CD4-positive, alpha-beta T cell (primary cell): ENCODE results near the gene ARL5A. TPM values are rescaled to one million over a fixed set of nuclear protein-coding genes. Genes with fewer than 3 reads are reported as not detected.
"Not testable (repeated sequence)": the region's sequence is repeated elsewhere in the genome, so short reads cannot be mapped to it uniquely, and the experiment has no call there.

Experiments
- ATAC-seq: fragments of 200-7000 bp; cut with Tn5 transposase; one replicate; pipeline ENCODE4 v1.10.0; 2022; ENCODE audit warnings: mild to moderate bottlenecking; ENCODE audit not compliant: poor library complexity
- CTCF ChIA-PET: fragments of 350-600 bp; sonication (Branson Sonifier 250); formaldehyde crosslinking; loops from one replicate; lab custom pipeline; 2021; ENCODE audit warnings: antibody characterized with exemption, inconsistent platforms; lab: Charles Lee
- POLR2A ChIA-PET: fragments of 350-600 bp; sonication (Branson Sonifier 250); formaldehyde crosslinking; loops from one replicate; lab custom pipeline; 2021; ENCODE audit warnings: antibody characterized with exemption, inconsistent platforms; lab: Charles Lee
- DNase-seq, 14 experiments: peaks; one replicate each; pipeline ENCODE4 v3.0.0-alpha.2; 2013 to 2020; ENCODE audit warnings: mixed read lengths in 2 of 14
- H3K27ac ChIP-seq, 2 donors: one replicate each; pipeline versions ENCODE4 v1.5.1 to v1.7.0; 2013; ENCODE audit warnings: low read length in 2 of 2, low read depth in 1 of 2, mild to moderate bottlenecking in 1 of 2
- H3K27me3 ChIP-seq, 2 experiments: 1 replicate in 1 of 2; 2 replicates in 1 of 2; pipeline versions ENCODE4 v1.6.1 to v1.7.0; 2013; ENCODE audit warnings: low read length in 2 of 2, control low read depth in 1 of 2, mild to moderate bottlenecking in 1 of 2, moderate library complexity in 1 of 2; ENCODE audit not compliant: insufficient read depth in 2 of 2, control insufficient read depth in 1 of 2
- H3K36me3 ChIP-seq: one replicate; pipeline ENCODE4 v1.6.1; 2013; ENCODE audit warnings: low read length, control low read depth; ENCODE audit not compliant: insufficient read depth
- H3K4me1 ChIP-seq: one replicate; pipeline ENCODE4 v1.6.1; 2013; ENCODE audit warnings: low read length, control low read depth; ENCODE audit not compliant: insufficient read depth
- H3K4me3 ChIP-seq: one replicate; pipeline ENCODE4 v1.5.1; 2013; ENCODE audit warnings: mild to moderate bottlenecking, low read length, moderate library complexity
- H3K9me3 ChIP-seq, 2 experiments: 1 replicate in 1 of 2; 2 replicates in 1 of 2; pipeline versions ENCODE4 v1.6.1 to v1.7.0; 2013; ENCODE audit warnings: low read length in 2 of 2, mild to moderate bottlenecking in 2 of 2, control low read depth in 1 of 2, moderate library complexity in 1 of 2; ENCODE audit not compliant: control insufficient read depth in 1 of 2, insufficient read depth in 1 of 2
- H3K27ac Mint-ChIP-seq: one replicate; pipeline ENCODE4 v1.8.0; 2020; ENCODE audit warnings: mixed read lengths
- H3K27me3 Mint-ChIP-seq: one replicate; pipeline ENCODE4 v1.8.0; 2021; ENCODE audit warnings: mixed read lengths
- H3K36me3 Mint-ChIP-seq: one replicate; pipeline ENCODE4 v1.8.0; 2021; ENCODE audit warnings: low read depth, mixed read lengths
- H3K4me1 Mint-ChIP-seq: one replicate; pipeline ENCODE4 v1.8.0; 2021; ENCODE audit warnings: low read depth, mixed read lengths
- H3K4me3 Mint-ChIP-seq: one replicate; pipeline ENCODE4 v1.8.0; 2020; ENCODE audit warnings: mild to moderate bottlenecking, mixed read lengths
- H3K9me3 Mint-ChIP-seq: one replicate; pipeline ENCODE4 v1.8.0; 2020; ENCODE audit warnings: mixed read lengths
- intact Hi-C, 2 experiments: fragments of 100-400 bp; cut with DNase I in 1 of 2; cut with micrococcal nuclease in 1 of 2; formaldehyde crosslinking; loops; one replicate each; pipeline versions ENCODE4 v1.15.1 to v1.9.0; 2023 to 2025; cut with DNase I, micrococcal nuclease
- polyA plus RNA-seq, 2 donors: library from polyadenylated mRNA; unstranded; fragments of 120-200 nt; gene quantifications; one replicate each; pipeline ENCODE4 v1.2.1, GENCODE V29; 2013
- total RNA-seq, 174 experiments: library from RNA in 2 of 174; stranded (reverse) in 2 of 174; gene quantifications; one replicate each; pipeline ENCODE4 v1.2.3 and lab custom pipeline; 2021 to 2026
- TF ChIP-seq, protein P1 (sequence below): fragments of 200-600 bp; IDR thresholded peaks from one replicate; pipeline ENCODE4 v1.8.0; 2022; ENCODE audit warnings: antibody characterized with exemption, mild to moderate bottlenecking

The ARL5A gene, protein sequence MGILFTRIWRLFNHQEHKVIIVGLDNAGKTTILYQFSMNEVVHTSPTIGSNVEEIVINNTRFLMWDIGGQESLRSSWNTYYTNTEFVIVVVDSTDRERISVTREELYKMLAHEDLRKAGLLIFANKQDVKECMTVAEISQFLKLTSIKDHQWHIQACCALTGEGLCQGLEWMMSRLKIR
- total RNA-seq, result 10 to 100 TPM; 16.9 to 20.5 TPM
- 31.7 TPM for polyA plus RNA-seq (2013, experiment 1 of 2)
- 27.2 TPM for polyA plus RNA-seq (2013, experiment 2 of 2)
- 20.8 to 140 (median 50.3) reads per million in 172 experiments for total RNA-seq (lab: John Stamatoyannopoulos, UW)

GRCh38 chr2:151828143-151828889 lies at the start of gene ARL5A:
ARL5A (minus strand) TSS chr2:151828421; CDS start chr2:151828176, 245 bp downstream.
- Histone ChIP-seq H3K27me3 (no peaks in the 10 kb centered on the region), H3K27ac (peak within 1 kb of the TSS; percentile 51 to 52), H3K9me3 (no peaks in the 10 kb centered on the region), H3K36me3 (no peaks in the 10 kb centered on the region), H3K4me1 (peaks cover 18% of the 10 kb centered on the region), H3K4me3 (peak within 1 kb of the TSS; percentile 91)
- intact Hi-C loops, result loop anchor here in 1 of 2 experiments (5.0 to 10.0 kb wide), 6 partner anchors 191 to 889 kb away; partner anchors contain the start of genes ARL6IP6, PRPF40A, RBM43 and STAM2
- Mint-ChIP-seq H3K27me3 (no peaks in the 10 kb centered on the region), H3K4me3 (peak within 1 kb of the TSS; percentile 93), H3K4me1 (peaks cover 50% of the 10 kb centered on the region), H3K36me3 (peaks cover 19% of the 10 kb centered on the region), H3K9me3 (no peaks in the 10 kb centered on the region), H3K27ac (peak within 1 kb of the TSS; percentile 95)
- CTCF ChIA-PET, result interaction anchor here (0.7 to 1.9 kb wide), 4 partner anchors 11 to 20 kb away, joined by 3 to 4 read pairs (median 3); no protein-coding TSS in a partner anchor
- peak; percentile 89 to 98 (median 95) for DNase-seq
- peak; percentile 94 for ATAC-seq
- TF ChIP-seq, protein P1, sequence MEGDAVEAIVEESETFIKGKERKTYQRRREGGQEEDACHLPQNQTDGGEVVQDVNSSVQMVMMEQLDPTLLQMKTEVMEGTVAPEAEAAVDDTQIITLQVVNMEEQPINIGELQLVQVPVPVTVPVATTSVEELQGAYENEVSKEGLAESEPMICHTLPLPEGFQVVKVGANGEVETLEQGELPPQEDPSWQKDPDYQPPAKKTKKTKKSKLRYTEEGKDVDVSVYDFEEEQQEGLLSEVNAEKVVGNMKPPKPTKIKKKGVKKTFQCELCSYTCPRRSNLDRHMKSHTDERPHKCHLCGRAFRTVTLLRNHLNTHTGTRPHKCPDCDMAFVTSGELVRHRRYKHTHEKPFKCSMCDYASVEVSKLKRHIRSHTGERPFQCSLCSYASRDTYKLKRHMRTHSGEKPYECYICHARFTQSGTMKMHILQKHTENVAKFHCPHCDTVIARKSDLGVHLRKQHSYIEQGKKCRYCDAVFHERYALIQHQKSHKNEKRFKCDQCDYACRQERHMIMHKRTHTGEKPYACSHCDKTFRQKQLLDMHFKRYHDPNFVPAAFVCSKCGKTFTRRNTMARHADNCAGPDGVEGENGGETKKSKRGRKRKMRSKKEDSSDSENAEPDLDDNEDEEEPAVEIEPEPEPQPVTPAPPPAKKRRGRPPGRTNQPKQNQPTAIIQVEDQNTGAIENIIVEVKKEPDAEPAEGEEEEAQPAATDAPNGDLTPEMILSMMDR, result no peak
- POLR2A ChIA-PET, result interaction anchor here (0.6 to 3.1 kb wide), 7 partner anchors 9 to 889 kb away, joined by 3 to 16 read pairs (median 5); partner anchors contain the start of genes NMI, PRPF40A and STAM2

DNA sequence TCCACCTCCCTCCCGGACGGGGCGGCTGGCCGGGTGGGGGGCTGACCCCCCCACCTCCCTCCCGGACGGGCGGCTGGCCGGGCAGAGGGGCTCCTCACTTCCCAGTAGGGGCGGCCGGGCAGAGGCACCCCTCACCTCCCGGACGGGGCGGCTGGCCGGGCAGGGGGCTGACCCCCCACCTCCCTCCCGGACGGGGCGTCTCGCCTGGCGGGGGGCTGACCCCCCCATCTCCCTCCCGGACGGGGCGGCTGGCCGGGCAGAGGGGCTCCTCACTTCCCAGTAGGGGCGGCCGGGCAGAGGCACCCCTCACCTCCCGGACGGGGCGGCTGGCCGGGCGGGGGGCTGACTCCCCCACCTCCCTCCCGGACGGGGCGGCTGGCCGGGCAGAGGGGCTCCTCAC lies 47.4 kb upstream of the ARL5A start:
- H3K4me3 ChIP-seq, H3K4me3 Mint-ChIP-seq, intact Hi-C loops, H3K9me3 Mint-ChIP-seq, H3K27ac Mint-ChIP-seq, H3K27me3 ChIP-seq, H3K4me1 ChIP-seq, H3K4me1 Mint-ChIP-seq, H3K9me3 ChIP-seq, CTCF ChIA-PET, DNase-seq, H3K36me3 Mint-ChIP-seq, H3K36me3 ChIP-seq, POLR2A ChIA-PET, H3K27ac ChIP-seq, H3K27me3 Mint-ChIP-seq, ATAC-seq: not testable (repeated sequence)

DNA sequence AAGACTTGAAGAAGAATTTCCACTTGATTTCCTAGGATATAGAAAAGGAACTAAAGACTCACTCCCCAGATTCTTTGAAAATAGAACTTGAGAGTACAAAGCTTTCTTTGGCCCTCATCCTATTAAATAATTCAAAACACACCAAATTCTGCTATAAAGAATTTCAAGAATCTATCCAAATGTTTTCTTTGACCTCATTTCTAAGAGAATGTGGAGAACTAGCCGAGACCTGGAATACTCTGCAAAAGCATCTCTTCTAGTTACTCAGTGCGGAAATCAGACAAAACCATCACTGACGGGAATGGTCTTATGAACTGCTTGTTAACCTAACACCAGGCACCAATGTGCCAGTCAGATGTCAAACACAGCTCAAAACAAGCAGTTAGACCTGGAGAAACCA lies 44.2 kb upstream of the ARL5A start:
- POLR2A ChIA-PET, result no interaction called here
- CTCF ChIA-PET, result no interaction called here
- H3K4me3 Mint-ChIP-seq, result no peak overlapping the region
- Histone ChIP-seq H3K4me1 (no peaks in the 10 kb centered on the region), H3K4me3 (no peak overlapping the region), H3K27ac (no peak overlapping the region), H3K36me3 (no peaks in the 10 kb centered on the region), H3K9me3 (no peaks in the 10 kb centered on the region), H3K27me3 (no peaks in the 10 kb centered on the region)
- intact Hi-C loops, result no loop called here
- no peak overlapping the region for H3K27ac Mint-ChIP-seq
- no peaks in the 10 kb centered on the region for H3K9me3 Mint-ChIP-seq
- peaks cover 8% of the 10 kb centered on the region for H3K27me3 Mint-ChIP-seq
- no peaks in the 10 kb centered on the region for H3K36me3 Mint-ChIP-seq
- H3K4me1 Mint-ChIP-seq, result no peaks in the 10 kb centered on the region
- TF ChIP-seq, protein P1, result no peak
- DNase-seq (no peak), ATAC-seq (no peak)
